Measurements from ENCODE around the gene C8B. TPM values are rescaled to one million over a fixed set of nuclear protein-coding genes. Genes with fewer than 3 reads are reported as not detected.

C8B gene
- total RNA-seq, 1 donor from 2014 or later: not detected

GRCh38 chr1:56993475-56993874 is 27.7 kb upstream of the C8B start:
- Histone ChIP-seq H3K4me1 (ENCODE audit: control insufficient read depth in 3 of 3, insufficient read depth in 3 of 3, low read length in 3 of 3) (peaks cover 0 to 6% (median 3%) of the 10 kb centered on the region in 3 donors), H3K9ac (ENCODE audit: low read depth in 1 of 3, low read length in 3 of 3) (no peak overlapping the region), H3K27ac (ENCODE audit: low read depth, low read length) (no peak overlapping the region), H3K36me3 (ENCODE audit: control insufficient read depth in 3 of 3, insufficient read depth in 3 of 3, low read length in 3 of 3) (no peaks in the 10 kb centered on the region), H3K4me3 (ENCODE audit: low read length in 3 of 3) (no peak overlapping the region), H3K9me3 (ENCODE audit: control insufficient read depth in 3 of 3, low read length in 3 of 3) (no peaks in the 10 kb centered on the region), H3K27me3 (ENCODE audit: control insufficient read depth in 3 of 3, insufficient read depth in 3 of 3, low read length in 3 of 3) (no peaks in the 10 kb centered on the region)

DNA sequence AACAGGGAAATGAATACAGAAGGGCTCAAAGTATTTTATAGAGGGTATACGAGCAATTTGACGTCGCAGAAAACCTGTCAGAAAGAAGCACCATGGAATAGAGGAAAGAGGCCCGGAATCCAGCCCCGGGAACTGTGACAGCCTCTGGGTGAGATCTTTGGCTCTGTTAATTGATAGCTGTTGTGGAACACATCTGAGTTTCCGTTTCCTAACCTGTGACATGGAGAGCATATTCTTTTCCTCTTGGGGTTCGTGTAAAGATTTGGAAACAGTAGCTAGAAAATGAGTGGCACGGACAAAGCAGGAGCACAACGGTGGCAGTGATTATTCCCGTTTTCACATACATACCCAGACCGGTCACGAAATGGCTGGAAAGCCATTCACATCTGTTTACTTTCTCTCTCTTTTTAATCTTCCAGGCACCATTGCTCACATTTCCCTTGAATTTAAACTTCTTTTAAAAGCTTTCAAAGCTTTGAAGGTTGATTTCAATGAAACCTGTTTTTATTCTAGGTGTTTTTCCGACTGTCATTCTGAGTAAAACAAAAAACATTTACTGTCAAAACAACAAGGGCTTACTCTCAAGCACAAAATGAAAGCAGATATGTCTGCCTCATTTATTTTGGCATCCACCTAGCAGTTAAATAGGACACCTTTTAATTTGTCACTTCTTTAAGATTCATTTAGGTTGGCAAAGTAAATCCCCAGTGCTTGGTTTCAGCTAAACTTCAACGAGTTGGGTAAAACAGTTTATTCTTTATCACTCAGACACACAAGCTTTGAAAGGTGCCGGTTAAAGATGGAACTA is 26.7 kb upstream of the C8B start:
- no peaks in the 10 kb centered on the region for H3K27me3 ChIP-seq (ENCODE audit: control insufficient read depth in 3 of 3, insufficient read depth in 3 of 3, low read length in 3 of 3)
- H3K36me3 ChIP-seq (ENCODE audit: control insufficient read depth in 3 of 3, insufficient read depth in 3 of 3, low read length in 3 of 3): no peaks in the 10 kb centered on the region
- H3K4me3 ChIP-seq (ENCODE audit: low read length in 3 of 3): peak overlapping the region in 2 of 3 donors; percentile 52 to 53
- H3K9me3 ChIP-seq (ENCODE audit: control insufficient read depth in 3 of 3, low read length in 3 of 3): no peaks in the 10 kb centered on the region
- H3K9ac ChIP-seq (ENCODE audit: low read depth in 1 of 3, low read length in 3 of 3): peak overlapping the region in 2 of 3 donors; percentile 52 to 63
- H3K4me1 ChIP-seq (ENCODE audit: control insufficient read depth in 3 of 3, insufficient read depth in 3 of 3, low read length in 3 of 3): peaks cover 0 to 2% (median 0%) of the 10 kb centered on the region in 3 donors
- H3K27ac ChIP-seq (ENCODE audit: low read depth, low read length): peak overlapping the region; percentile 64

GRCh38 chr1:56991576-56991975 is 25.8 kb upstream of the C8B start:
- H3K4me1 ChIP-seq (ENCODE audit: control insufficient read depth in 3 of 3, insufficient read depth in 3 of 3, low read length in 3 of 3): peaks cover 0 to 2% (median 0%) of the 10 kb centered on the region in 3 donors
- H3K36me3 ChIP-seq (ENCODE audit: control insufficient read depth in 3 of 3, insufficient read depth in 3 of 3, low read length in 3 of 3): no peaks in the 10 kb centered on the region
- no peak overlapping the region for H3K4me3 ChIP-seq (ENCODE audit: low read length in 3 of 3)
- no peaks in the 10 kb centered on the region for H3K9me3 ChIP-seq (ENCODE audit: control insufficient read depth in 3 of 3, low read length in 3 of 3)
- H3K27ac ChIP-seq (ENCODE audit: low read depth, low read length): no peak overlapping the region
- no peak overlapping the region for H3K9ac ChIP-seq (ENCODE audit: low read depth in 1 of 3, low read length in 3 of 3)
- H3K27me3 ChIP-seq (ENCODE audit: control insufficient read depth in 3 of 3, insufficient read depth in 3 of 3, low read length in 3 of 3): no peaks in the 10 kb centered on the region

GRCh38 chr1:56986397-56986796 is 20.6 kb upstream of the C8B start:
- Histone ChIP-seq H3K4me3 (ENCODE audit: low read length in 3 of 3) (no peak overlapping the region), H3K9me3 (ENCODE audit: control insufficient read depth in 3 of 3, low read length in 3 of 3) (no peaks in the 10 kb centered on the region), H3K27me3 (ENCODE audit: control insufficient read depth in 3 of 3, insufficient read depth in 3 of 3, low read length in 3 of 3) (peaks cover 0 to 4% (median 0%) of the 10 kb centered on the region in 3 donors)

GRCh38 chr1:56985857-56986256 is 20.0 kb upstream of the C8B start:
- no peak overlapping the region for H3K9ac ChIP-seq (ENCODE audit: low read depth in 1 of 3, low read length in 3 of 3)
- H3K36me3 ChIP-seq (ENCODE audit: control insufficient read depth in 3 of 3, insufficient read depth in 3 of 3, low read length in 3 of 3): no peaks in the 10 kb centered on the region
- no peak overlapping the region for H3K27ac ChIP-seq (ENCODE audit: low read depth, low read length)
- H3K4me1 ChIP-seq (ENCODE audit: control insufficient read depth in 3 of 3, insufficient read depth in 3 of 3, low read length in 3 of 3): no peaks in the 10 kb centered on the region
- H3K4me3 ChIP-seq (ENCODE audit: low read length in 3 of 3): no peak overlapping the region
- peaks cover 0 to 4% (median 0%) of the 10 kb centered on the region in 3 donors for H3K27me3 ChIP-seq (ENCODE audit: control insufficient read depth in 3 of 3, insufficient read depth in 3 of 3, low read length in 3 of 3)
- H3K9me3 ChIP-seq (ENCODE audit: control insufficient read depth in 3 of 3, low read length in 3 of 3): no peaks in the 10 kb centered on the region

More at GRCh38 chr1:56986397-56986796, 20.6 kb upstream of the C8B start:
- Histone ChIP-seq H3K4me1 (ENCODE audit: control insufficient read depth in 3 of 3, insufficient read depth in 3 of 3, low read length in 3 of 3) (no peaks in the 10 kb centered on the region), H3K27ac (ENCODE audit: low read depth, low read length) (no peak overlapping the region), H3K36me3 (ENCODE audit: control insufficient read depth in 3 of 3, insufficient read depth in 3 of 3, low read length in 3 of 3) (no peaks in the 10 kb centered on the region), H3K9ac (ENCODE audit: low read depth in 1 of 3, low read length in 3 of 3) (no peak overlapping the region)

GRCh38 chr1:56983484-56983883 is 17.7 kb upstream of the C8B start:
- Histone ChIP-seq H3K9me3 (ENCODE audit: control insufficient read depth in 3 of 3, low read length in 3 of 3) (no peaks in the 10 kb centered on the region), H3K4me1 (ENCODE audit: control insufficient read depth in 3 of 3, insufficient read depth in 3 of 3, low read length in 3 of 3) (no peaks in the 10 kb centered on the region), H3K27me3 (ENCODE audit: control insufficient read depth in 3 of 3, insufficient read depth in 3 of 3, low read length in 3 of 3) (peaks cover 0 to 4% (median 0%) of the 10 kb centered on the region in 3 donors), H3K27ac (ENCODE audit: low read depth, low read length) (no peak overlapping the region), H3K36me3 (ENCODE audit: control insufficient read depth in 3 of 3, insufficient read depth in 3 of 3, low read length in 3 of 3) (no peaks in the 10 kb centered on the region), H3K9ac (ENCODE audit: low read depth in 1 of 3, low read length in 3 of 3) (no peak overlapping the region), H3K4me3 (ENCODE audit: low read length in 3 of 3) (no peak overlapping the region)

DNA sequence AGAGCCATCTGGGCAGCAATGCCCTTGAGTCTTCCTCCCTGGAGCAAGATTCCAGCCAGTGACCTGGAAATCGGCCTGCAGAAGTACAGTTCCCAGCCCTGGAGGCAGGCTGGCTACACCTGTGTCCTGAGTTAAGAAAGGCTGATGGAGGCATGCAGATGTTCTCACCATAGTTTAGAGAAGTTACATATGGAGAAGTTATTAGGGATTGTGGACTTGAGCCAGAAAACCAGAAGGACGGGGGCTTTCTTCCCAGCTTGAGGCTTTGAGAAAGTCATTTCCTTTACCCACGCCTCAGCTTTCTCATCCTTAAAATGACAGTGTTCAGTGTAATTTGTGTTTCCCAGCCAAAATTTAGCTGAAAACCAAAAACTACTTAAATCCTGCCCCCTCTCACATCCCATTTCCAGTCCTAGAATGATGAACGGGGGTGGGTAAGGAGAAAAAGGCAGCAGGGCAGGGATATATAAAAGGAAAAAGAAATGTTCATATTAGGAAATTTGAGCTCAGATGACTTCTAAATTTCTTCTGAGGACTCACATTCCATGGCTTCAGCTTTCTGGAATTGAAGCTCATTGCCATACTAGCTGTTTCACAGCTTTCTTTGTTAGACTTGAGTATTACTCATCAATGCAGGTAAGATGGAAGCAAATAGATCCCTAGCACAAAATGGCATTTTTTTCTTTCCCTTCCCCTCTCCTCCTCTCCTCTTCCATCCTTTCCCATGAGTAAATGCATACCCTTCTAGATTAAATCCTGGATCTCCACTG is 14.4 kb upstream of the C8B start:
- H3K27me3 ChIP-seq (ENCODE audit: control insufficient read depth in 3 of 3, insufficient read depth in 3 of 3, low read length in 3 of 3): peaks cover 0 to 4% (median 0%) of the 10 kb centered on the region in 3 donors
- H3K36me3 ChIP-seq (ENCODE audit: control insufficient read depth in 3 of 3, insufficient read depth in 3 of 3, low read length in 3 of 3): no peaks in the 10 kb centered on the region
- no peak overlapping the region for H3K9ac ChIP-seq (ENCODE audit: low read depth in 1 of 3, low read length in 3 of 3)
- H3K9me3 ChIP-seq (ENCODE audit: control insufficient read depth in 3 of 3, low read length in 3 of 3): no peaks in the 10 kb centered on the region
- H3K4me3 ChIP-seq (ENCODE audit: low read length in 3 of 3): no peak overlapping the region
- no peaks in the 10 kb centered on the region for H3K4me1 ChIP-seq (ENCODE audit: control insufficient read depth in 3 of 3, insufficient read depth in 3 of 3, low read length in 3 of 3)
- no peak overlapping the region for H3K27ac ChIP-seq (ENCODE audit: low read depth, low read length)

DNA sequence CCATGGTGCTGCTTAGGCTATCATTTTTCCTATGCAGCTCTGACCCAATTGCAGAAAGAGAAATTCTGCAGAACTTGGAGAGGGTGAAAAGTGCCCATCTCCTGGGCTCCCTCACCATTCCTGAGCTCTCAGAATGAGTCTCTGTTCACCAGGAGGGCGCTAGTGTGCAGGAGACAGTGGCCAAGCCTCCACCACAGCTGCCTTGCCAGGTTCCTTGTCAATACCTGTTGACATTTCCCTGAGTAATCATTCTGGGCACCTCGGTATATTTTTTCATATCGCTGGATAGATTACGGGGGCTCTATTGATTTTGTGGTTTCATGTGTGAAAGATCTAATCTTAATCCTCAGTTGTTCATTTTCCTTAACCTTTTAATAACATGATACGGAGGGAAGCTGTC is 13.0 kb upstream of the C8B start:
- Histone ChIP-seq H3K4me1 (ENCODE audit: control insufficient read depth in 3 of 3, insufficient read depth in 3 of 3, low read length in 3 of 3) (no peaks in the 10 kb centered on the region), H3K27ac (ENCODE audit: low read depth, low read length) (no peak overlapping the region), H3K36me3 (ENCODE audit: control insufficient read depth in 3 of 3, insufficient read depth in 3 of 3, low read length in 3 of 3) (no peaks in the 10 kb centered on the region), H3K9me3 (ENCODE audit: control insufficient read depth in 3 of 3, low read length in 3 of 3) (no peaks in the 10 kb centered on the region), H3K27me3 (ENCODE audit: control insufficient read depth in 3 of 3, insufficient read depth in 3 of 3, low read length in 3 of 3) (peaks cover 0 to 4% (median 0%) of the 10 kb centered on the region in 3 donors), H3K4me3 (ENCODE audit: low read length in 3 of 3) (no peak overlapping the region), H3K9ac (ENCODE audit: low read depth in 1 of 3, low read length in 3 of 3) (no peak overlapping the region)

DNA sequence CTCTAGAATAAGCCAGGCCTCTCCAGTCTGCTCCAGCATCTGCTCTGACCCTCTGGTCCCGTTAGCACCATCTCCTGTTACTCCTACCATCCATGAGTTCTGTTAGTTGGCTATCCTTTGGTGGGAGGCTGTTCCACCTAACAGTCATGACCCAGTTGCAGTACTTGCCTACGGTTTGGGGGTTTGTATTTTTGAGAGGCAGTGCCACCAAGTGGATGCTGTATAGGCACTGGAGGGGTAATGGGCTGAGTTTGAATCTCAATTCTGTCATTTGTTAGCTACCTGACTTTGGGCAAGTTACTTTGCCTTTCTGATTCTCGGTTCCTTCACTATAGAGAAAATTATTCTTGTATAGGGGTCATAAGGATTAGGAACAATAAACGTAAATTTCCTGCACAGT is 12.1 kb upstream of the C8B start:
- Histone ChIP-seq H3K36me3 (ENCODE audit: control insufficient read depth in 3 of 3, insufficient read depth in 3 of 3, low read length in 3 of 3) (no peaks in the 10 kb centered on the region), H3K27ac (ENCODE audit: low read depth, low read length) (no peak overlapping the region), H3K4me3 (ENCODE audit: low read length in 3 of 3) (no peak overlapping the region), H3K4me1 (ENCODE audit: control insufficient read depth in 3 of 3, insufficient read depth in 3 of 3, low read length in 3 of 3) (no peaks in the 10 kb centered on the region), H3K27me3 (ENCODE audit: control insufficient read depth in 3 of 3, insufficient read depth in 3 of 3, low read length in 3 of 3) (peaks cover 0 to 4% (median 0%) of the 10 kb centered on the region in 3 donors), H3K9ac (ENCODE audit: low read depth in 1 of 3, low read length in 3 of 3) (no peak overlapping the region), H3K9me3 (ENCODE audit: control insufficient read depth in 3 of 3, low read length in 3 of 3) (no peaks in the 10 kb centered on the region)

GRCh38 chr1:56975446-56975845 is 9.6 kb upstream of the C8B start:
- H3K27ac ChIP-seq (ENCODE audit: low read depth, low read length): no peak overlapping the region
- H3K27me3 ChIP-seq (ENCODE audit: control insufficient read depth in 3 of 3, insufficient read depth in 3 of 3, low read length in 3 of 3): peaks cover 0 to 1% (median 0%) of the 10 kb centered on the region in 3 donors
- no peak overlapping the region for H3K9ac ChIP-seq (ENCODE audit: low read depth in 1 of 3, low read length in 3 of 3)
- no peaks in the 10 kb centered on the region for H3K9me3 ChIP-seq (ENCODE audit: control insufficient read depth in 3 of 3, low read length in 3 of 3)
- no peak overlapping the region for H3K4me3 ChIP-seq (ENCODE audit: low read length in 3 of 3)
- H3K4me1 ChIP-seq (ENCODE audit: control insufficient read depth in 3 of 3, insufficient read depth in 3 of 3, low read length in 3 of 3): no peaks in the 10 kb centered on the region
- H3K36me3 ChIP-seq (ENCODE audit: control insufficient read depth in 3 of 3, insufficient read depth in 3 of 3, low read length in 3 of 3): no peaks in the 10 kb centered on the region
